Lung (tissue), 12 donors: ENCODE data around the gene PRXL2A. TPM values are rescaled to one million over a fixed set of nuclear protein-coding genes. Genes with fewer than 3 reads are reported as not detected.
A peak's percentile ranks its signal among the peaks of the same experiment; 100 is the strongest.

Source experiments
- ATAC-seq: fragments of 200-7000 bp; cut with Tn5 transposase; one replicate; pipeline ENCODE4 v1.9.1; 2020; ENCODE audit warnings: moderate number of reproducible peaks; ENCODE audit not compliant: insufficient read depth, low FRiP score
- DNase-seq, 3 donors: peaks; one replicate each; pipeline ENCODE4 v3.0.0-alpha.2; 2013 to 2017
- H3K27ac ChIP-seq, 2 donors: one replicate each; pipeline ENCODE4 v1.5.1; 2013; ENCODE audit warnings: mild to moderate bottlenecking in 2 of 2, moderate library complexity in 2 of 2, control low read depth in 1 of 2, inconsistent platforms in 1 of 2, low read depth in 1 of 2, low read length in 1 of 2
- H3K27me3 ChIP-seq, 3 donors: one replicate each; pipeline ENCODE4 v1.5.1; 2013; ENCODE audit warnings: low read length in 2 of 3; ENCODE audit not compliant: control insufficient read depth in 3 of 3, insufficient read depth in 3 of 3
- H3K36me3 ChIP-seq, 4 donors: one replicate each; pipeline ENCODE4 v1.5.1; 2013; ENCODE audit warnings: low read length in 4 of 4, mild to moderate bottlenecking in 1 of 4, moderate library complexity in 1 of 4; ENCODE audit not compliant: control insufficient read depth in 4 of 4, insufficient read depth in 4 of 4
- H3K4me1 ChIP-seq, 5 donors: one replicate each; pipeline ENCODE4 v1.5.1; 2013; ENCODE audit warnings: low read length in 5 of 5, mild to moderate bottlenecking in 2 of 5, moderate library complexity in 1 of 5; ENCODE audit not compliant: control insufficient read depth in 5 of 5, insufficient read depth in 5 of 5
- H3K4me3 ChIP-seq: one replicate; pipeline ENCODE4 v1.5.1; 2013; ENCODE audit warnings: mild to moderate bottlenecking, control low read depth, moderate library complexity
- H3K9ac ChIP-seq, 2 donors: one replicate each; pipeline ENCODE4 v1.5.1; 2013; ENCODE audit warnings: low read length in 2 of 2, control low read depth in 1 of 2; ENCODE audit not compliant: insufficient read depth in 1 of 2
- H3K9me3 ChIP-seq, 4 donors: one replicate each; pipeline ENCODE4 v1.5.1; 2013; ENCODE audit warnings: low read length in 3 of 4, mild to moderate bottlenecking in 1 of 4, moderate library complexity in 1 of 4; ENCODE audit not compliant: control insufficient read depth in 4 of 4, insufficient read depth in 3 of 4
- WGBS, 2 donors: extraction: QIAGEN DNeasy Blood & Tissue Kit; methylation state at CpG; one replicate each; pipeline ENCODE4 v1.1.7; 2013; 5-methylcytosine and 5-hydroxymethylcytosine counted together
- polyA plus RNA-seq, 2 donors: library from polyadenylated mRNA; stranded (reverse); fragments of 200-250 nt; gene quantifications; one replicate each; pipeline ENCODE4 v1.2.1, GENCODE V29; 2013
- total RNA-seq, 2 donors: library from RNA; depleted of rRNA in 1 of 2; stranded (reverse); fragments of >200 nt in 1 of 2; gene quantifications; one replicate each; pipeline ENCODE4 v1.2.1, GENCODE V29; 2014 to 2021
- TF ChIP-seq, protein P1 (sequence below): IDR thresholded peaks from 2 replicates; pipeline ENCODE4 v1.5.1; 2012; ENCODE audit warnings: mild to moderate bottlenecking; ENCODE audit errors: control extremely low read depth, extremely low read depth
- donor health status: control.
- donor health status: control.
- donor health status: Bipolar disorder and iron deficiency.
- donor health status: healthy.
- donor health status: DM: yes; HTN: yes; CAD: no.

Gene PRXL2A
- total and polyA plus RNA-seq, 4 donors = 18.2 to 59.5 (median 37.0) TPM

DNA sequence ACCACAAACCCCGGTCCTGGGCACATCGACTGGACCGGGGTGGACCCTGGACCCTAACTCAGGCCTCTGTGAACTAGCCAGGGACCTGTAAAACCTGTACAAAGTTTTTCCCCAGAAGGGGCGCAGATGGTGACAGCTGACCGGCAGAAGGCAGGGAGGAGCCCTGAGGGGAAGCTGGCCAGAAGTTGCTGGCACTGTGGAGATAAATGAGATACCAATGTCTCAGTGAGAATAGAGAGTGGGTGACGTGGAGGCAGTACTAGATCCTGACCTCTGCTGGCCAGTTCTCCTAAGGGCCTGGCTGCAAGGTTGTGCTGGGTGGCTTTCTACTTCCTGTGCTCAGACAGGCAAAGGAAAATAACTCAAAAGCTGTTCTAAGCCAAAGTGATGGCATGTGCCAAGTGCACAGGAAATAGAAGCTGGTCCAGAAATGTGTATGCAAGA, 35.2 kb downstream of the PRXL2A start:
- DNase-seq = no peak
- no peaks in the 10 kb centered on the region for H3K9me3 ChIP-seq
- TF ChIP-seq, protein P1, sequence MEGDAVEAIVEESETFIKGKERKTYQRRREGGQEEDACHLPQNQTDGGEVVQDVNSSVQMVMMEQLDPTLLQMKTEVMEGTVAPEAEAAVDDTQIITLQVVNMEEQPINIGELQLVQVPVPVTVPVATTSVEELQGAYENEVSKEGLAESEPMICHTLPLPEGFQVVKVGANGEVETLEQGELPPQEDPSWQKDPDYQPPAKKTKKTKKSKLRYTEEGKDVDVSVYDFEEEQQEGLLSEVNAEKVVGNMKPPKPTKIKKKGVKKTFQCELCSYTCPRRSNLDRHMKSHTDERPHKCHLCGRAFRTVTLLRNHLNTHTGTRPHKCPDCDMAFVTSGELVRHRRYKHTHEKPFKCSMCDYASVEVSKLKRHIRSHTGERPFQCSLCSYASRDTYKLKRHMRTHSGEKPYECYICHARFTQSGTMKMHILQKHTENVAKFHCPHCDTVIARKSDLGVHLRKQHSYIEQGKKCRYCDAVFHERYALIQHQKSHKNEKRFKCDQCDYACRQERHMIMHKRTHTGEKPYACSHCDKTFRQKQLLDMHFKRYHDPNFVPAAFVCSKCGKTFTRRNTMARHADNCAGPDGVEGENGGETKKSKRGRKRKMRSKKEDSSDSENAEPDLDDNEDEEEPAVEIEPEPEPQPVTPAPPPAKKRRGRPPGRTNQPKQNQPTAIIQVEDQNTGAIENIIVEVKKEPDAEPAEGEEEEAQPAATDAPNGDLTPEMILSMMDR = no peak

DNA sequence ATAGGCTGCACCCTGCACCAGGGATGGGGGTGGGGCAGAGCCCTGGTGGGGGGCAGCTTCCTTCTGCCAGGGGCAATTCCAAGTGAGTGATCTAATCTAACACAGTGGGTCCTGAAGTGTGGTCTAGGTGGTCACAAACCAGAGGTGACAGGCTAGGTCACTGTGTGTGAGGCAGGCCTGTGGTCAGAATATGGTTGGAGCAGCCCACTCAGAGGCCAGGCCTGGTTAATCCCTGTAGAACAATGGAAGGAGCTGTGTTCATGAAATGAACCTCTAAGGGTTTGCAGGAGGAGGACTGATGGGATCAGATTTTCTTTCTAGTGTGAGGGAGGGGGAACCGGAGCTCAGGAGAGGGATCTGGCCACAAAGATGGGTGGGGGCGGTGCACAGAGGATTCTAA, 35.8 kb downstream of the PRXL2A start:
- peak overlapping the region in 1 of 2 donors; percentile 26 for H3K27ac ChIP-seq

More for the DNA sequence above, 35.2 kb downstream of the PRXL2A start:
- Histone ChIP-seq H3K27me3 (no peaks in the 10 kb centered on the region), H3K4me3 (no peak overlapping the region), H3K9ac (no peak overlapping the region), H3K36me3 (no peaks in the 10 kb centered on the region), H3K4me1 (peaks cover 0 to 19% (median 1%) of the 10 kb centered on the region in 5 donors), H3K27ac (peak overlapping the region in 1 of 2 donors; percentile 42)
- 59 to 63% methylated on average over 6 of the region's 6 CpGs for WGBS, 2 donors
- peak; percentile 20 for ATAC-seq

DNA sequence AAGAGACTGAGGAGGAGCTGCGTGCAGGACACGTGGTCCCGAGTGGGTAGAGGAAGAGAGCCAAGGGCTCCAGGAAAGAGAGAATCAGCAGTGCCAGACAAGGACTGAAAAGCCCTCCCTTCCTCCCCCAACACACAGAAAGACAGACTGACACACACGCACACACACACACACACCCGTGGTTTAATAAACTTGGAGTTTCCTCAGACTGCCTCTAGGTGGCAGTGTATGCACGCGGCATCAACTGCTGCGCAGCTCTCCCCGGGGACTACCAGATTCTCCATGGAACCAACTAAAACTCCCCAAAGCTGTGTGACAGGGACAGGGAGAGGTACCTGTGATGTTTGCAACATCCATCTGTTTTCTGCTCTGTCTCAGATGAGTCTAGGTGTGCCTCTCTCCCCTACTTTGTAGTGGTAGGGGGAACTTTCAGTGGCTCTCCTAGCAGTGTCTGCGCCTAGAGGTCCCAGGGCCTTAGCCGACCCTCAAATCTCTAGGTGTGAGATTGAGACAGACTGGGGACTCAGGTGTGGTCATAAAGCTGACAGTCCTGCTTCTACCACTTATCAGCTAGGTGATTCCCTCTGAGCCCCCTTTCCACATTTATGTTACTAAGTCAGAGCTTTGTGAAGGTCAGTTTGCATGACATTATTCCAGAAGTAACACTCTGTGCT, 36.4 kb downstream of the PRXL2A start:
- Histone ChIP-seq H3K27ac (peak overlapping the region in 1 of 2 donors; percentile 28), H3K27me3 (no peaks in the 10 kb centered on the region), H3K4me1 (peaks cover 0 to 19% (median 1%) of the 10 kb centered on the region in 5 donors), H3K9ac (no peak overlapping the region), H3K36me3 (no peaks in the 10 kb centered on the region), H3K4me3 (no peak overlapping the region), H3K9me3 (no peaks in the 10 kb centered on the region)
- WGBS, 2 donors = 18 to 19% methylated on average over 11 of the region's 11 CpGs
- TF ChIP-seq, protein P1 = peak; percentile 72
- ATAC-seq (peak; percentile 82), DNase-seq (peak; percentile 75 to 80 (median 79))

More for the DNA sequence above, 35.8 kb downstream of the PRXL2A start:
- ATAC-seq = no peak
- H3K9ac ChIP-seq = no peak overlapping the region
- no peaks in the 10 kb centered on the region for H3K36me3 ChIP-seq
- no peaks in the 10 kb centered on the region for H3K9me3 ChIP-seq
- no peak for DNase-seq
- peaks cover 0 to 19% (median 1%) of the 10 kb centered on the region in 5 donors for H3K4me1 ChIP-seq
- H3K27me3 ChIP-seq = no peaks in the 10 kb centered on the region
- no peak overlapping the region for H3K4me3 ChIP-seq
- WGBS, 2 donors = 68 to 76% methylated on average over 2 of the region's 2 CpGs
- TF ChIP-seq, protein P1 = no peak
